Measurements from ENCODE around the gene SLC15A4. TPM values are rescaled to one million over a fixed set of nuclear protein-coding genes. Genes with fewer than 3 reads are reported as not detected.

Gene SLC15A4
- total RNA-seq, 1 donor from 2014 or later: 11.9 TPM

- Histone ChIP-seq H3K27ac (ENCODE audit: low read depth, low read length) (no peak overlapping the region), H3K4me2 (ENCODE audit: low read length) (no peak overlapping the region), H3K4me3 (ENCODE audit: insufficient read depth, low read depth, low read length) (no peak overlapping the region), H3K9me3 (ENCODE audit: insufficient read depth, low read depth, low read length) (no peaks in the 10 kb centered on the region), H3K4me1 (ENCODE audit: insufficient read depth, low read length) (no peaks in the 10 kb centered on the region), H3K9ac (ENCODE audit: low read length) (no peak overlapping the region), H2AFZ (ENCODE audit: low read depth, low read length) (no peak overlapping the region), H3K36me3 (ENCODE audit: insufficient read depth, low read length) (no peaks in the 10 kb centered on the region), H3K79me2 (ENCODE audit: insufficient read depth, low read length) (no peaks in the 10 kb centered on the region), H4K20me1 (ENCODE audit: insufficient read depth, low read length) (no peaks in the 10 kb centered on the region), H3K27me3 (ENCODE audit: insufficient read depth, low read length) (no peaks in the 10 kb centered on the region)
- H3K4me3 Mint-ChIP-seq (ENCODE audit: unreplicated experiment): no peak overlapping the region
- H3K27me3 Mint-ChIP-seq (ENCODE audit: low read depth, unreplicated experiment): no peaks in the 10 kb centered on the region
- TF ChIP-seq CTCF (IDR thresholded peaks at IDR 0.05; ENCODE audit: insufficient read depth, low read depth, low read length): no peak
- no peak for TF ChIP-seq EZH2 (IDR thresholded peaks at IDR 0.05; ENCODE audit: insufficient read depth, low read length)
- no peak overlapping the region for H3K27ac Mint-ChIP-seq (ENCODE audit: unreplicated experiment)
- DNase-seq (ENCODE audit: low read depth): no peak
- H3K9me3 Mint-ChIP-seq (ENCODE audit: unreplicated experiment): peaks cover 4% of the 10 kb centered on the region
- no peaks in the 10 kb centered on the region for H3K4me1 Mint-ChIP-seq (ENCODE audit: low read depth, unreplicated experiment)
- no peak for FAIRE-seq
- no peaks in the 10 kb centered on the region for H3K36me3 Mint-ChIP-seq (ENCODE audit: low read depth, unreplicated experiment)
These were observed 71.4 kb downstream of the SLC15A4 start for GRCh38 chr12:128752386-128752785.

- no peak for FAIRE-seq
- no peak overlapping the region for H3K4me3 Mint-ChIP-seq (ENCODE audit: unreplicated experiment)
- TF ChIP-seq CTCF (IDR thresholded peaks at IDR 0.05; ENCODE audit: insufficient read depth, low read depth, low read length) (no peak), EZH2 (IDR thresholded peaks at IDR 0.05; ENCODE audit: insufficient read depth, low read length) (no peak)
These were observed 76.3 kb downstream of the SLC15A4 start for GRCh38 chr12:128747441-128747840.

GRCh38 chr12:128745772-128746689 is 77.7 kb downstream of the SLC15A4 start:
- no peak overlapping the region for H3K4me3 ChIP-seq (ENCODE audit: insufficient read depth, low read depth, low read length)
- H3K27ac ChIP-seq (ENCODE audit: low read depth, low read length): no peak overlapping the region
- no peak overlapping the region for H2AFZ ChIP-seq (ENCODE audit: low read depth, low read length)
- H4K20me1 ChIP-seq (ENCODE audit: insufficient read depth, low read length): no peaks in the 10 kb centered on the region
- DNase-seq (ENCODE audit: low read depth) (no peak), FAIRE-seq (no peak)
- H3K36me3 ChIP-seq (ENCODE audit: insufficient read depth, low read length): no peaks in the 10 kb centered on the region
- H3K79me2 ChIP-seq (ENCODE audit: insufficient read depth, low read length): no peaks in the 10 kb centered on the region
- Mint-ChIP-seq H3K4me1 (ENCODE audit: low read depth, unreplicated experiment) (no peaks in the 10 kb centered on the region), H3K4me3 (ENCODE audit: unreplicated experiment) (no peak overlapping the region), H3K27me3 (ENCODE audit: low read depth, unreplicated experiment) (no peaks in the 10 kb centered on the region), H3K27ac (ENCODE audit: unreplicated experiment) (no peak overlapping the region), H3K36me3 (ENCODE audit: low read depth, unreplicated experiment) (no peaks in the 10 kb centered on the region), H3K9me3 (ENCODE audit: unreplicated experiment) (peaks cover 4% of the 10 kb centered on the region)
- no peak overlapping the region for H3K4me2 ChIP-seq (ENCODE audit: low read length)
- no peak overlapping the region for H3K9ac ChIP-seq (ENCODE audit: low read length)
- H3K9me3 ChIP-seq (ENCODE audit: insufficient read depth, low read depth, low read length): no peaks in the 10 kb centered on the region
- no peaks in the 10 kb centered on the region for H3K27me3 ChIP-seq (ENCODE audit: insufficient read depth, low read length)
- no peaks in the 10 kb centered on the region for H3K4me1 ChIP-seq (ENCODE audit: insufficient read depth, low read length)
- no peak for TF ChIP-seq CTCF (IDR thresholded peaks at IDR 0.05; ENCODE audit: insufficient read depth, low read depth, low read length)
- TF ChIP-seq EZH2 (IDR thresholded peaks at IDR 0.05; ENCODE audit: insufficient read depth, low read length): no peak

More at GRCh38 chr12:128747441-128747840, 76.3 kb downstream of the SLC15A4 start:
- H3K27ac Mint-ChIP-seq (ENCODE audit: unreplicated experiment): no peak overlapping the region
- H3K4me3 ChIP-seq (ENCODE audit: insufficient read depth, low read depth, low read length): no peak overlapping the region
- H3K4me1 Mint-ChIP-seq (ENCODE audit: low read depth, unreplicated experiment): no peaks in the 10 kb centered on the region
- no peak for DNase-seq (ENCODE audit: low read depth)
- no peaks in the 10 kb centered on the region for H4K20me1 ChIP-seq (ENCODE audit: insufficient read depth, low read length)
- H3K36me3 ChIP-seq (ENCODE audit: insufficient read depth, low read length): no peaks in the 10 kb centered on the region
- no peak overlapping the region for H3K4me2 ChIP-seq (ENCODE audit: low read length)
- H3K27ac ChIP-seq (ENCODE audit: low read depth, low read length): no peak overlapping the region
- H3K27me3 ChIP-seq (ENCODE audit: insufficient read depth, low read length): no peaks in the 10 kb centered on the region
- H2AFZ ChIP-seq (ENCODE audit: low read depth, low read length): no peak overlapping the region
- no peaks in the 10 kb centered on the region for H3K27me3 Mint-ChIP-seq (ENCODE audit: low read depth, unreplicated experiment)
- H3K79me2 ChIP-seq (ENCODE audit: insufficient read depth, low read length): no peaks in the 10 kb centered on the region
- H3K36me3 Mint-ChIP-seq (ENCODE audit: low read depth, unreplicated experiment): no peaks in the 10 kb centered on the region
- no peaks in the 10 kb centered on the region for H3K9me3 ChIP-seq (ENCODE audit: insufficient read depth, low read depth, low read length)
- peaks cover 4% of the 10 kb centered on the region for H3K9me3 Mint-ChIP-seq (ENCODE audit: unreplicated experiment)
- no peaks in the 10 kb centered on the region for H3K4me1 ChIP-seq (ENCODE audit: insufficient read depth, low read length)
- H3K9ac ChIP-seq (ENCODE audit: low read length): no peak overlapping the region

Data from astrocyte (in vitro differentiated cells and primary cell).